HEK293 (cell line): ENCODE data around the gene SPATA33.
A peak's percentile ranks its signal among the peaks of the same experiment; 100 is the strongest.

Experiments used
- CTCF ChIA-PET: fragments of 350-600 bp; formaldehyde crosslinking; extraction: SDS; loops from one replicate; lab custom pipeline; 2021; ENCODE audit warnings: antibody characterized with exemption; lab: Yijun Ruan, JAX
- POLR2A ChIA-PET: fragments of 300-600 bp; formaldehyde crosslinking; extraction: SDS; loops from one replicate; lab custom pipeline; 2020; ENCODE audit warnings: antibody characterized with exemption, inconsistent platforms; lab: Yijun Ruan, JAX
- H3K27ac ChIP-seq: fragments of 200-500 bp; sonication (Bioruptor generic); 2 replicates; pipeline ENCODE4 v1.5.1; 2014; ENCODE audit warnings: low read depth, low read length, control low read depth, inconsistent platforms; ENCODE audit errors: extremely low read depth
- H3K36me3 ChIP-seq, 2 experiments: fragments of 200-500 bp in 1 of 2; sonication (Bioruptor generic) in 1 of 2; 1 replicate in 1 of 2; 2 replicates in 1 of 2; pipeline ENCODE4 v1.5.1; 2014 to 2017; ENCODE audit warnings: inconsistent platforms in 2 of 2, low read length in 2 of 2; ENCODE audit not compliant: control insufficient read depth in 2 of 2, insufficient read depth in 1 of 2
- H3K4me1 ChIP-seq: fragments of 200-500 bp; sonication (Bioruptor generic); 2 replicates; pipeline ENCODE4 v1.5.1; 2014; ENCODE audit warnings: mild to moderate bottlenecking, low read length, inconsistent platforms; ENCODE audit not compliant: control insufficient read depth, insufficient read depth
- H3K4me3 ChIP-seq: 2 replicates; pipeline ENCODE4 v1.5.1; 2011; ENCODE audit warnings: low read depth, mild to moderate bottlenecking, control low read depth, low read length, moderate library complexity
- H3K9me3 ChIP-seq: fragments of 200-500 bp; sonication (Bioruptor generic); 2 replicates; pipeline ENCODE4 v1.5.1; 2014; ENCODE audit warnings: low read depth, low read length, inconsistent platforms; ENCODE audit not compliant: control insufficient read depth, insufficient read depth
- HOXD13 ChIP-seq: sonication (generic); formaldehyde crosslinking; IDR thresholded peaks from 2 replicates; pipeline ENCODE4 v1.8.0; 2022; ENCODE audit warnings: missing genetic modification reagents, borderline replicate concordance
- KLF1 ChIP-seq: fragments of 450-650 bp; formaldehyde crosslinking; IDR thresholded peaks from 2 replicates; pipeline ENCODE4 v1.5.1; 2016; ENCODE audit warnings: missing biosample characterization, missing genetic modification characterization
- REPIN1 ChIP-seq: fragments of 450-650 bp; formaldehyde crosslinking; IDR thresholded peaks from 2 replicates; pipeline ENCODE4 v1.5.1; 2017; ENCODE audit warnings: missing biosample characterization, missing genetic modification characterization, low read depth
- YY2 ChIP-seq: fragments of 450-650 bp; formaldehyde crosslinking; IDR thresholded peaks from 2 replicates; pipeline ENCODE4 v1.5.1; 2016; ENCODE audit warnings: missing biosample characterization, missing genetic modification characterization
- ZNF423 ChIP-seq: fragments of 450-650 bp; formaldehyde crosslinking; IDR thresholded peaks from 2 replicates; pipeline ENCODE4 v1.5.1; 2016; ENCODE audit warnings: missing biosample characterization, missing genetic modification characterization
- ZNF600 ChIP-seq: fragments of 450-650 bp; formaldehyde crosslinking; IDR thresholded peaks from 2 replicates; pipeline ENCODE4 v1.5.1; 2016; ENCODE audit warnings: missing biosample characterization, missing genetic modification characterization
- ZNF623 ChIP-seq: fragments of 450-650 bp; formaldehyde crosslinking; IDR thresholded peaks from 2 replicates; pipeline ENCODE4 v1.5.1; 2016; ENCODE audit warnings: missing biosample characterization, missing genetic modification characterization

SPATA33 gene

GRCh38 chr16:89717688-89718505, 60.3 kb downstream of the SPATA33 start:
- TF ChIP-seq REPIN1 (tag by site-specific recombination), result no peak
- TF ChIP-seq ZNF623 (tag by site-specific recombination), result peak; percentile 91
- no peak for TF ChIP-seq ZNF600 (tag by site-specific recombination)
- no peak for TF ChIP-seq YY2 (tag by site-specific recombination)
- TF ChIP-seq ZNF423, result no peak
- TF ChIP-seq KLF1, result peak; percentile 72
- TF ChIP-seq HOXD13 (CRISPR knock-in tag), result no peak
- peaks cover 5% of the 10 kb centered on the region; the same call in 1 of the 2 replicates for H3K4me1 ChIP-seq
- no peaks in the 10 kb centered on the region for H3K9me3 ChIP-seq
- POLR2A ChIA-PET, result interaction anchor here (0.7 to 1.1 kb wide), 2 partner anchors 10 to 11 kb away, joined by 3 to 4 read pairs; no protein-coding TSS in a partner anchor
- CTCF ChIA-PET, result interaction anchor here (0.6 to 0.7 kb wide), 3 partner anchors 12 to 155 kb away, joined by 3 read pairs; partner anchors contain the start of gene TCF25
- H3K4me3 ChIP-seq, result no peak overlapping the region
- H3K27ac ChIP-seq, result no peak overlapping the region
- H3K36me3 ChIP-seq, result peaks cover 0 to 29% of the 10 kb centered on the region in 2 experiments; a peak in 2 of 3 replicates
